Stimulated activated naive CD8-positive, alpha-beta T cell treated with anti-CD3 and anti-CD28 coated beads, Interleukin-15, Interleukin-2, amounts not matched to agents 100 ng/mL and 50 ng/mL, for 24 hours (primary cell): Measurements from ENCODE around the gene VIPR2.

ENCODE experiments used
- H3K27ac Mint-ChIP-seq: one replicate; pipeline ENCODE4 v1.8.0; 2021; ENCODE audit warnings: mild to moderate bottlenecking, mixed read lengths
- H3K27me3 Mint-ChIP-seq: one replicate; pipeline ENCODE4 v1.8.0; 2021; ENCODE audit warnings: mixed read lengths
- H3K36me3 Mint-ChIP-seq: one replicate; pipeline ENCODE4 v1.8.0; 2021; ENCODE audit warnings: low read depth, mixed read lengths
- H3K4me1 Mint-ChIP-seq: one replicate; pipeline ENCODE4 v1.8.0; 2021; ENCODE audit warnings: low read depth, mixed read lengths
- H3K4me3 Mint-ChIP-seq: one replicate; pipeline ENCODE4 v1.8.0; 2021; ENCODE audit warnings: mild to moderate bottlenecking, mixed read lengths
- H3K9me3 Mint-ChIP-seq: one replicate; pipeline ENCODE4 v1.8.0; 2021; ENCODE audit warnings: mixed read lengths

VIPR2 gene

GRCh38 chr7:159122276-159122675 is 22.4 kb downstream of the VIPR2 start:
- Mint-ChIP-seq H3K27ac (no peak overlapping the region), H3K9me3 (no peaks in the 10 kb centered on the region), H3K27me3 (no peaks in the 10 kb centered on the region), H3K4me3 (no peak overlapping the region), H3K4me1 (no peaks in the 10 kb centered on the region), H3K36me3 (no peaks in the 10 kb centered on the region)

GRCh38 chr7:159121476-159121875 is 23.2 kb downstream of the VIPR2 start:
- Mint-ChIP-seq H3K4me3 (no peak overlapping the region), H3K36me3 (no peaks in the 10 kb centered on the region), H3K27ac (no peak overlapping the region), H3K27me3 (no peaks in the 10 kb centered on the region), H3K4me1 (no peaks in the 10 kb centered on the region), H3K9me3 (no peaks in the 10 kb centered on the region)

GRCh38 chr7:159121068-159121467 is 23.6 kb downstream of the VIPR2 start:
- Mint-ChIP-seq H3K36me3 (no peaks in the 10 kb centered on the region), H3K27ac (no peak overlapping the region), H3K4me3 (no peak overlapping the region), H3K4me1 (no peaks in the 10 kb centered on the region), H3K9me3 (no peaks in the 10 kb centered on the region), H3K27me3 (no peaks in the 10 kb centered on the region)

GRCh38 chr7:159120540-159120919 is 24.1 kb downstream of the VIPR2 start:
- Mint-ChIP-seq H3K27ac (no peak overlapping the region), H3K9me3 (no peaks in the 10 kb centered on the region), H3K4me3 (no peak overlapping the region), H3K36me3 (no peaks in the 10 kb centered on the region), H3K4me1 (no peaks in the 10 kb centered on the region), H3K27me3 (no peaks in the 10 kb centered on the region)

- H3K36me3 Mint-ChIP-seq = no peaks in the 10 kb centered on the region
- no peak overlapping the region for H3K27ac Mint-ChIP-seq
- no peak overlapping the region for H3K4me3 Mint-ChIP-seq
- no peaks in the 10 kb centered on the region for H3K4me1 Mint-ChIP-seq
- peaks cover 2% of the 10 kb centered on the region for H3K27me3 Mint-ChIP-seq
- H3K9me3 Mint-ChIP-seq = no peaks in the 10 kb centered on the region
Measured at GRCh38 chr7:159119851-159120539, 24.7 kb downstream of the VIPR2 start.

- Mint-ChIP-seq H3K9me3 (no peaks in the 10 kb centered on the region), H3K27ac (no peak overlapping the region), H3K4me3 (no peak overlapping the region), H3K27me3 (peaks cover 4% of the 10 kb centered on the region), H3K4me1 (no peaks in the 10 kb centered on the region), H3K36me3 (no peaks in the 10 kb centered on the region)
Measured at GRCh38 chr7:159119026-159119741, 25.5 kb downstream of the VIPR2 start.

GRCh38 chr7:159118623-159119022 is 26.0 kb downstream of the VIPR2 start:
- Mint-ChIP-seq H3K27me3 (peaks cover 9% of the 10 kb centered on the region), H3K4me1 (no peaks in the 10 kb centered on the region), H3K9me3 (no peaks in the 10 kb centered on the region), H3K4me3 (no peak overlapping the region), H3K36me3 (no peaks in the 10 kb centered on the region), H3K27ac (no peak overlapping the region)

GRCh38 chr7:159118197-159118595 is 26.5 kb downstream of the VIPR2 start:
- no peak overlapping the region for H3K4me3 Mint-ChIP-seq
- H3K4me1 Mint-ChIP-seq = no peaks in the 10 kb centered on the region
- no peaks in the 10 kb centered on the region for H3K36me3 Mint-ChIP-seq
- H3K27ac Mint-ChIP-seq = no peak overlapping the region
- no peaks in the 10 kb centered on the region for H3K9me3 Mint-ChIP-seq
- H3K27me3 Mint-ChIP-seq = peaks cover 13% of the 10 kb centered on the region

- Mint-ChIP-seq H3K27ac (no peak overlapping the region), H3K4me1 (no peaks in the 10 kb centered on the region), H3K36me3 (no peaks in the 10 kb centered on the region), H3K4me3 (no peak overlapping the region), H3K27me3 (peaks cover 13% of the 10 kb centered on the region), H3K9me3 (no peaks in the 10 kb centered on the region)
Measured at GRCh38 chr7:159117366-159118196, 27.1 kb downstream of the VIPR2 start.

GRCh38 chr7:159116581-159117339 is 27.9 kb downstream of the VIPR2 start:
- no peaks in the 10 kb centered on the region for H3K4me1 Mint-ChIP-seq
- H3K36me3 Mint-ChIP-seq = no peaks in the 10 kb centered on the region
- H3K27me3 Mint-ChIP-seq = peaks cover 17% of the 10 kb centered on the region
- H3K27ac Mint-ChIP-seq = no peak overlapping the region
- H3K4me3 Mint-ChIP-seq = no peak overlapping the region
- no peaks in the 10 kb centered on the region for H3K9me3 Mint-ChIP-seq

GRCh38 chr7:159115601-159116501 is 28.8 kb downstream of the VIPR2 start:
- H3K36me3 Mint-ChIP-seq = no peaks in the 10 kb centered on the region
- H3K4me1 Mint-ChIP-seq = no peaks in the 10 kb centered on the region
- no peak overlapping the region for H3K4me3 Mint-ChIP-seq

GRCh38 chr7:159114981-159115380 is 29.7 kb downstream of the VIPR2 start:
- no peaks in the 10 kb centered on the region for H3K9me3 Mint-ChIP-seq
- H3K4me1 Mint-ChIP-seq = no peaks in the 10 kb centered on the region
- no peak overlapping the region for H3K27ac Mint-ChIP-seq
- H3K4me3 Mint-ChIP-seq = no peak overlapping the region
- H3K36me3 Mint-ChIP-seq = no peaks in the 10 kb centered on the region
- peaks cover 17% of the 10 kb centered on the region for H3K27me3 Mint-ChIP-seq

More at GRCh38 chr7:159115601-159116501, 28.8 kb downstream of the VIPR2 start:
- Mint-ChIP-seq H3K27me3 (peaks cover 17% of the 10 kb centered on the region), H3K27ac (no peak overlapping the region), H3K9me3 (no peaks in the 10 kb centered on the region)

- Mint-ChIP-seq H3K4me3 (no peak overlapping the region), H3K27me3 (peaks cover 17% of the 10 kb centered on the region), H3K9me3 (no peaks in the 10 kb centered on the region), H3K4me1 (no peaks in the 10 kb centered on the region), H3K27ac (no peak overlapping the region), H3K36me3 (no peaks in the 10 kb centered on the region)
Measured at GRCh38 chr7:159114096-159114495, 30.6 kb downstream of the VIPR2 start.

- H3K4me1 Mint-ChIP-seq = no peaks in the 10 kb centered on the region
- H3K27ac Mint-ChIP-seq = no peak overlapping the region
- no peaks in the 10 kb centered on the region for H3K36me3 Mint-ChIP-seq
- H3K9me3 Mint-ChIP-seq = no peaks in the 10 kb centered on the region
- H3K4me3 Mint-ChIP-seq = no peak overlapping the region
- peaks cover 17% of the 10 kb centered on the region for H3K27me3 Mint-ChIP-seq
Measured at GRCh38 chr7:159113056-159113455, 31.6 kb downstream of the VIPR2 start.
